IPS-15b (cell line): ENCODE data around the gene RIN1.
"Not testable (repeated sequence)": the region's sequence is repeated elsewhere in the genome, so short reads cannot be mapped to it uniquely, and the experiment has no call there.

ENCODE experiments used
- H3K27me3 ChIP-seq: one replicate; pipeline ENCODE4 v1.6.1; 2013; ENCODE audit warnings: low read length; ENCODE audit not compliant: control insufficient read depth, insufficient read depth
- H3K36me3 ChIP-seq: one replicate; pipeline ENCODE4 v1.6.1; 2013; ENCODE audit warnings: low read length; ENCODE audit not compliant: control insufficient read depth, insufficient read depth
- H3K4me1 ChIP-seq: one replicate; pipeline ENCODE4 v1.6.1; 2013; ENCODE audit warnings: mild to moderate bottlenecking, low read length; ENCODE audit not compliant: control insufficient read depth, insufficient read depth
- H3K4me3 ChIP-seq: one replicate; pipeline ENCODE4 v1.5.1; 2013; ENCODE audit warnings: low read depth, low read length
- H3K9ac ChIP-seq: one replicate; pipeline ENCODE4 v1.6.1; 2013; ENCODE audit warnings: low read depth, mild to moderate bottlenecking, low read length
- H3K9me3 ChIP-seq: one replicate; pipeline ENCODE4 v1.6.1; 2013; ENCODE audit warnings: mild to moderate bottlenecking, low read length; ENCODE audit not compliant: control insufficient read depth, insufficient read depth

The RIN1 gene

GRCh38 chr11:66312549-66313320, 23.5 kb downstream of the RIN1 start:
- peaks cover 4% of the 10 kb centered on the region for H3K27me3 ChIP-seq
- H3K9ac ChIP-seq = no peak overlapping the region
- H3K9me3 ChIP-seq = no peaks in the 10 kb centered on the region
- H3K36me3 ChIP-seq = no peaks in the 10 kb centered on the region
- peak overlapping the region; percentile 84 for H3K4me3 ChIP-seq
- H3K4me1 ChIP-seq = peaks cover 9% of the 10 kb centered on the region

- Histone ChIP-seq H3K9ac (peak overlapping the region; percentile 26), H3K4me3 (peak overlapping the region; percentile 84), H3K4me1 (peaks cover 9% of the 10 kb centered on the region), H3K36me3 (no peaks in the 10 kb centered on the region), H3K27me3 (peaks cover 4% of the 10 kb centered on the region), H3K9me3 (no peaks in the 10 kb centered on the region)
Observed at GRCh38 chr11:66311965-66312548, 24.2 kb downstream of the RIN1 start.

GRCh38 chr11:66311470-66311964, 24.7 kb downstream of the RIN1 start:
- peak overlapping the region; percentile 26 for H3K9ac ChIP-seq
- peaks cover 9% of the 10 kb centered on the region for H3K4me1 ChIP-seq
- H3K4me3 ChIP-seq = peak overlapping the region; percentile 84
- no peaks in the 10 kb centered on the region for H3K9me3 ChIP-seq
- no peaks in the 10 kb centered on the region for H3K36me3 ChIP-seq
- peaks cover 4% of the 10 kb centered on the region for H3K27me3 ChIP-seq

GRCh38 chr11:66310803-66311440, 25.3 kb downstream of the RIN1 start:
- not testable (repeated sequence) for H3K9ac ChIP-seq, H3K36me3 ChIP-seq, H3K27me3 ChIP-seq, H3K4me1 ChIP-seq, H3K9me3 ChIP-seq
- peak overlapping the region; percentile 84 for H3K4me3 ChIP-seq

GRCh38 chr11:66310324-66310723, 25.9 kb downstream of the RIN1 start:
- H3K4me3 ChIP-seq = no peak overlapping the region

GRCh38 chr11:66309475-66309874, 26.8 kb downstream of the RIN1 start:
- Histone ChIP-seq H3K36me3 (no peaks in the 10 kb centered on the region), H3K9ac (no peak overlapping the region), H3K27me3 (peaks cover 2% of the 10 kb centered on the region), H3K4me1 (peaks cover 9% of the 10 kb centered on the region), H3K9me3 (no peaks in the 10 kb centered on the region), H3K4me3 (no peak overlapping the region)

More at GRCh38 chr11:66310324-66310723, 25.9 kb downstream of the RIN1 start:
- H3K4me1 ChIP-seq = peaks cover 9% of the 10 kb centered on the region
- no peaks in the 10 kb centered on the region for H3K9me3 ChIP-seq
- no peaks in the 10 kb centered on the region for H3K36me3 ChIP-seq
- peaks cover 2% of the 10 kb centered on the region for H3K27me3 ChIP-seq
- H3K9ac ChIP-seq = no peak overlapping the region

GRCh38 chr11:66302656-66303055, 33.6 kb downstream of the RIN1 start:
- Histone ChIP-seq H3K9ac (no peak overlapping the region), H3K4me3 (no peak overlapping the region), H3K4me1 (no peaks in the 10 kb centered on the region), H3K27me3 (no peaks in the 10 kb centered on the region), H3K36me3 (no peaks in the 10 kb centered on the region), H3K9me3 (no peaks in the 10 kb centered on the region)

GRCh38 chr11:66299186-66299585, 37.0 kb downstream of the RIN1 start:
- H3K27me3 ChIP-seq = no peaks in the 10 kb centered on the region
- no peak overlapping the region for H3K9ac ChIP-seq
- H3K4me3 ChIP-seq = no peak overlapping the region
- H3K36me3 ChIP-seq = no peaks in the 10 kb centered on the region
- H3K9me3 ChIP-seq = no peaks in the 10 kb centered on the region
- H3K4me1 ChIP-seq = no peaks in the 10 kb centered on the region

GRCh38 chr11:66297610-66298009, 38.6 kb downstream of the RIN1 start:
- H3K27me3 ChIP-seq = peaks cover 7% of the 10 kb centered on the region
- H3K9ac ChIP-seq = no peak overlapping the region
- H3K4me3 ChIP-seq = no peak overlapping the region
- H3K9me3 ChIP-seq = no peaks in the 10 kb centered on the region
- H3K36me3 ChIP-seq = no peaks in the 10 kb centered on the region
- no peaks in the 10 kb centered on the region for H3K4me1 ChIP-seq

- no peak overlapping the region for H3K4me3 ChIP-seq
- H3K36me3 ChIP-seq = no peaks in the 10 kb centered on the region
- no peak overlapping the region for H3K9ac ChIP-seq
- peaks cover 24% of the 10 kb centered on the region for H3K27me3 ChIP-seq
- no peaks in the 10 kb centered on the region for H3K4me1 ChIP-seq
- no peaks in the 10 kb centered on the region for H3K9me3 ChIP-seq
Observed at GRCh38 chr11:66294626-66295620, 41.3 kb downstream of the RIN1 start.
